ENCODE measurements around the gene DNAJB1.
"Not testable (repeated sequence)": the region's sequence is repeated elsewhere in the genome, so short reads cannot be mapped to it uniquely, and the experiment has no call there.

The DNAJB1 gene

GRCh38 chr19:14551134-14552005 lies 33.2 kb upstream of the DNAJB1 start:
- H3K9ac ChIP-seq (ENCODE audit: low read depth, low read length); H3K36me3 ChIP-seq (ENCODE audit: insufficient read depth, low read length); H3K27me3 ChIP-seq (ENCODE audit: control insufficient read depth, insufficient read depth, low read length); H3K9me3 ChIP-seq (replicated peaks; ENCODE audit: low read length); H3K4me2 ChIP-seq (ENCODE audit: low read length); H3K4me3 ChIP-seq (ENCODE audit: low read length): not testable (repeated sequence)
- H3K4me1 ChIP-seq (ENCODE audit: control insufficient read depth, insufficient read depth, low read length) = peaks cover 10% of the 10 kb centered on the region

- no peaks in the 10 kb centered on the region for H3K9me3 ChIP-seq (replicated peaks; ENCODE audit: low read length)
- H3K36me3 ChIP-seq (ENCODE audit: insufficient read depth, low read length) = no peaks in the 10 kb centered on the region
- H3K4me3 ChIP-seq (ENCODE audit: low read length) = no peak overlapping the region
- no peak overlapping the region for H3K9ac ChIP-seq (ENCODE audit: low read depth, low read length)
- no peak overlapping the region for H3K4me2 ChIP-seq (ENCODE audit: low read length)
- peaks cover 12% of the 10 kb centered on the region for H3K4me1 ChIP-seq (ENCODE audit: control insufficient read depth, insufficient read depth, low read length)
- no peaks in the 10 kb centered on the region for H3K27me3 ChIP-seq (ENCODE audit: control insufficient read depth, insufficient read depth, low read length)
These were observed 32.1 kb upstream of the DNAJB1 start for GRCh38 chr19:14550201-14550754.

- no peak overlapping the region for H3K4me3 ChIP-seq (ENCODE audit: low read length)
- no peaks in the 10 kb centered on the region for H3K9me3 ChIP-seq (replicated peaks; ENCODE audit: low read length)
- no peak overlapping the region for H3K9ac ChIP-seq (ENCODE audit: low read depth, low read length)
- H3K36me3 ChIP-seq (ENCODE audit: insufficient read depth, low read length) = no peaks in the 10 kb centered on the region
- H3K27me3 ChIP-seq (ENCODE audit: control insufficient read depth, insufficient read depth, low read length) = no peaks in the 10 kb centered on the region
- H3K4me2 ChIP-seq (ENCODE audit: low read length) = peak overlapping the region; percentile 63
- H3K4me1 ChIP-seq (ENCODE audit: control insufficient read depth, insufficient read depth, low read length) = peaks cover 15% of the 10 kb centered on the region
These were observed 27.5 kb upstream of the DNAJB1 start for GRCh38 chr19:14545716-14546082.

- no peaks in the 10 kb centered on the region for H3K27me3 ChIP-seq (ENCODE audit: control insufficient read depth, insufficient read depth, low read length)
- H3K9me3 ChIP-seq (replicated peaks; ENCODE audit: low read length) = no peaks in the 10 kb centered on the region
- no peak overlapping the region for H3K9ac ChIP-seq (ENCODE audit: low read depth, low read length)
- H3K36me3 ChIP-seq (ENCODE audit: insufficient read depth, low read length) = no peaks in the 10 kb centered on the region
- H3K4me3 ChIP-seq (ENCODE audit: low read length) = peak overlapping the region; percentile 26
- peak overlapping the region; percentile 63 for H3K4me2 ChIP-seq (ENCODE audit: low read length)
- peaks cover 15% of the 10 kb centered on the region for H3K4me1 ChIP-seq (ENCODE audit: control insufficient read depth, insufficient read depth, low read length)
These were observed 26.9 kb upstream of the DNAJB1 start for GRCh38 chr19:14544977-14545715.

- H3K4me2 ChIP-seq (ENCODE audit: low read length) = no peak overlapping the region
- H3K9ac ChIP-seq (ENCODE audit: low read depth, low read length) = no peak overlapping the region
- no peaks in the 10 kb centered on the region for H3K9me3 ChIP-seq (replicated peaks; ENCODE audit: low read length)
- H3K36me3 ChIP-seq (ENCODE audit: insufficient read depth, low read length) = no peaks in the 10 kb centered on the region
- peaks cover 15% of the 10 kb centered on the region for H3K4me1 ChIP-seq (ENCODE audit: control insufficient read depth, insufficient read depth, low read length)
- H3K27me3 ChIP-seq (ENCODE audit: control insufficient read depth, insufficient read depth, low read length) = no peaks in the 10 kb centered on the region
- H3K4me3 ChIP-seq (ENCODE audit: low read length) = no peak overlapping the region
These were observed 25.9 kb upstream of the DNAJB1 start for GRCh38 chr19:14544047-14544446.

- Histone ChIP-seq H3K27me3 (ENCODE audit: control insufficient read depth, insufficient read depth, low read length) (no peaks in the 10 kb centered on the region), H3K4me3 (ENCODE audit: low read length) (no peak overlapping the region), H3K36me3 (ENCODE audit: insufficient read depth, low read length) (no peaks in the 10 kb centered on the region), H3K4me1 (ENCODE audit: control insufficient read depth, insufficient read depth, low read length) (peaks cover 15% of the 10 kb centered on the region), H3K4me2 (ENCODE audit: low read length) (no peak overlapping the region), H3K9ac (ENCODE audit: low read depth, low read length) (no peak overlapping the region), H3K9me3 (replicated peaks; ENCODE audit: low read length) (no peaks in the 10 kb centered on the region)
These were observed 24.6 kb upstream of the DNAJB1 start for GRCh38 chr19:14542711-14543328.

- not testable (repeated sequence) for H3K4me2 ChIP-seq (ENCODE audit: low read length); H3K27me3 ChIP-seq (ENCODE audit: control insufficient read depth, insufficient read depth, low read length); H3K36me3 ChIP-seq (ENCODE audit: insufficient read depth, low read length); H3K9ac ChIP-seq (ENCODE audit: low read depth, low read length); H3K4me3 ChIP-seq (ENCODE audit: low read length); H3K9me3 ChIP-seq (replicated peaks; ENCODE audit: low read length)
- peaks cover 15% of the 10 kb centered on the region for H3K4me1 ChIP-seq (ENCODE audit: control insufficient read depth, insufficient read depth, low read length)
These were observed 23.8 kb upstream of the DNAJB1 start for GRCh38 chr19:14541979-14542378.

GRCh38 chr19:14540741-14541525 lies 22.7 kb upstream of the DNAJB1 start:
- Histone ChIP-seq H3K4me2 (ENCODE audit: low read length) (no peak overlapping the region), H3K9me3 (replicated peaks; ENCODE audit: low read length) (no peaks in the 10 kb centered on the region), H3K36me3 (ENCODE audit: insufficient read depth, low read length) (no peaks in the 10 kb centered on the region), H3K9ac (ENCODE audit: low read depth, low read length) (no peak overlapping the region), H3K27me3 (ENCODE audit: control insufficient read depth, insufficient read depth, low read length) (no peaks in the 10 kb centered on the region), H3K4me1 (ENCODE audit: control insufficient read depth, insufficient read depth, low read length) (peaks cover 14% of the 10 kb centered on the region), H3K4me3 (ENCODE audit: low read length) (no peak overlapping the region)

GRCh38 chr19:14536926-14537692 lies 18.9 kb upstream of the DNAJB1 start:
- Histone ChIP-seq H3K36me3 (ENCODE audit: insufficient read depth, low read length) (no peaks in the 10 kb centered on the region), H3K4me2 (ENCODE audit: low read length) (no peak overlapping the region), H3K9me3 (replicated peaks; ENCODE audit: low read length) (no peaks in the 10 kb centered on the region), H3K9ac (ENCODE audit: low read depth, low read length) (no peak overlapping the region), H3K27me3 (ENCODE audit: control insufficient read depth, insufficient read depth, low read length) (no peaks in the 10 kb centered on the region), H3K4me3 (ENCODE audit: low read length) (no peak overlapping the region), H3K4me1 (ENCODE audit: control insufficient read depth, insufficient read depth, low read length) (no peaks in the 10 kb centered on the region)

GRCh38 chr19:14533450-14533849 lies 15.3 kb upstream of the DNAJB1 start:
- Histone ChIP-seq H3K4me3 (ENCODE audit: low read length) (no peak overlapping the region), H3K27me3 (ENCODE audit: control insufficient read depth, insufficient read depth, low read length) (no peaks in the 10 kb centered on the region), H3K36me3 (ENCODE audit: insufficient read depth, low read length) (no peaks in the 10 kb centered on the region), H3K9me3 (replicated peaks; ENCODE audit: low read length) (no peaks in the 10 kb centered on the region), H3K4me2 (ENCODE audit: low read length) (no peak overlapping the region), H3K9ac (ENCODE audit: low read depth, low read length) (no peak overlapping the region), H3K4me1 (ENCODE audit: control insufficient read depth, insufficient read depth, low read length) (peaks cover 5% of the 10 kb centered on the region)

Data from skeletal muscle satellite cell (primary cell).